IPS-NIHi7 (cell line): ENCODE results near the gene TCIRG1.

Source experiments
- DNase-seq: peaks from one replicate; pipeline ENCODE4 v3.0.0; 2012; ENCODE audit warnings: mixed read lengths; ENCODE audit errors: extremely low spot score

The TCIRG1 gene

GRCh38 chr11:68051191-68052136, 12.6 kb downstream of the TCIRG1 start:
- peak; percentile 54 for DNase-seq

GRCh38 chr11:68052137-68052873, 13.5 kb downstream of the TCIRG1 start:
- no peak for DNase-seq

GRCh38 chr11:68053117-68053516, 14.3 kb downstream of the TCIRG1 start:
- DNase-seq: no peak

GRCh38 chr11:68053981-68054812, 15.4 kb downstream of the TCIRG1 start:
- no peak for DNase-seq

GRCh38 chr11:68056317-68057285, 17.8 kb downstream of the TCIRG1 start:
- DNase-seq: no peak

GRCh38 chr11:68057807-68058206, 19.0 kb downstream of the TCIRG1 start:
- no peak for DNase-seq

- DNase-seq: no peak
Observed at GRCh38 chr11:68061508-68061907, 22.7 kb downstream of the TCIRG1 start.

GRCh38 chr11:68064926-68065325, 26.1 kb downstream of the TCIRG1 start:
- no peak for DNase-seq

GRCh38 chr11:68065841-68066240, 27.0 kb downstream of the TCIRG1 start:
- no peak for DNase-seq

- no peak for DNase-seq
Observed at GRCh38 chr11:68066742-68067141, 27.9 kb downstream of the TCIRG1 start.

GRCh38 chr11:68067991-68068390, 29.2 kb downstream of the TCIRG1 start:
- no peak for DNase-seq

- no peak for DNase-seq
Observed at GRCh38 chr11:68071281-68072048, 32.6 kb downstream of the TCIRG1 start.

GRCh38 chr11:68074584-68075352, 35.9 kb downstream of the TCIRG1 start:
- no peak for DNase-seq

GRCh38 chr11:68076371-68077042, 37.7 kb downstream of the TCIRG1 start:
- DNase-seq: peak; percentile 39

GRCh38 chr11:68077617-68078582, 39.1 kb downstream of the TCIRG1 start:
- DNase-seq: no peak

GRCh38 chr11:68080860-68081259, 42.0 kb downstream of the TCIRG1 start:
- DNase-seq: no peak

- no peak for DNase-seq
Observed at GRCh38 chr11:68081691-68082090, 42.9 kb downstream of the TCIRG1 start.
